ENCODE results near the gene TPRG1L. TPM values are rescaled to one million over a fixed set of nuclear protein-coding genes. Genes with fewer than 3 reads are reported as not detected.

TPRG1L gene
- total RNA-seq, 2 experiments from 2014 or later: 6.7 to 7.2 TPM

GRCh38 chr1:3625151-3625907 lies 514 bp downstream of the TPRG1L start:
- peak; percentile 46 for DNase-seq
- peak; percentile 10 for ATAC-seq
- POLR2A ChIA-PET: no interaction called here
- CTCF ChIA-PET: interaction anchor here (1.4 to 2.1 kb wide), 2 partner anchors 23 to 172 kb away, joined by 3 to 10 read pairs; no protein-coding TSS in a partner anchor
- H3K27me3 Mint-ChIP-seq: no peaks in the 10 kb centered on the region
- H3K36me3 Mint-ChIP-seq (ENCODE audit: low read depth): no peaks in the 10 kb centered on the region
- no peaks in the 10 kb centered on the region for H3K9me3 Mint-ChIP-seq (ENCODE audit: low read depth)
- peaks cover 27% of the 10 kb centered on the region for H3K4me1 Mint-ChIP-seq
- intact Hi-C loops (cut with DNase I, micrococcal nuclease): loop anchor here in 1 of 2 experiments (10.0 kb wide), 1 partner anchor 1101 kb away; the partner anchor contains the start of gene PANK4
- peak overlapping the region; percentile 89 for H3K4me3 Mint-ChIP-seq
- H3K27ac Mint-ChIP-seq: no peak overlapping the region

GRCh38 chr1:3626025-3626424 lies 1.2 kb downstream of the TPRG1L start:
- H3K4me1 Mint-ChIP-seq: peaks cover 23% of the 10 kb centered on the region
- H3K9me3 Mint-ChIP-seq (ENCODE audit: low read depth): no peaks in the 10 kb centered on the region
- ChIA-PET CTCF (interaction anchor here (0.6 to 2.1 kb wide), 5 partner anchors 22 to 180 kb away, joined by 3 to 10 read pairs (median 3); no protein-coding TSS in a partner anchor), POLR2A (no interaction called here)
- intact Hi-C loops (cut with DNase I, micrococcal nuclease): loop anchor here in 1 of 2 experiments (10.0 kb wide), 1 partner anchor 1101 kb away; the partner anchor contains the start of gene PANK4
- H3K27ac Mint-ChIP-seq: peak overlapping the region; percentile 4
- no peaks in the 10 kb centered on the region for H3K27me3 Mint-ChIP-seq
- no peaks in the 10 kb centered on the region for H3K36me3 Mint-ChIP-seq (ENCODE audit: low read depth)
- no peak for ATAC-seq
- DNase-seq: no peak
- H3K4me3 Mint-ChIP-seq: peak overlapping the region; percentile 89

DNA sequence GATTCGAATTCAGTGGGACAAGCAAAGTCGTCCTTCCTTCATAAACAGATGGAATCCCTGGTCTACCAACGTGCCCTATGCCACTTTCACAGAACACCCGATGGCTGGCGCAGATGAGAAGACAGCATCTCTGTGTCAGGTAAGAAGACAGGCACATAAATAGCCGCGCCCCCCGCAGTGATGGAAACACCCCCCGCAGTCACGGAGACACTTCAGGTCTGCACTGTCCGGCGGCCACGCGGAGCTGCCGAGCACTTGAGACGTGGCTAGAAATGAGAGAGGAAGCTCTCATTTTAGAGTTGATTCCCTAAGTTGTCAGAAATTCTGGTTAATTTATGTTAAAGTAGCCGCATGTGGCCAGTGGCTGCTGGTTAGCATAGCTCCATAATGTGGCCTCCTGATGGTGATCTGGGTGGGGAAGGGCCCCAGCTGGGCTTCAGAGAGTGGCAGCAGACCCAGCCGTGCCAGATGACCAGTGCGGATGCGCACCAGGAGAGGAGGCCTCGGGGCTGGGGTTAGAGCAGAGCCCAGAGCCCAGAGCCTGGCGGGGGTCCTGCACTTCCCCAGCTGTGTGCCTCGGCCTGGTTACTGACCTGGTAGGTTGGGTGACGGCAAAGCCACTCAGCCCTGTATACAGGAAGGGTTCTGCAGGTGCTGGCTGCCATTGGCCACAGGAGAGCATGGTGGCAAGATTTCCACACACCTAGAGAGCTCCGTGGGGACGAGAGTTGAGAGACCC lies 2.9 kb downstream of the TPRG1L start:
- no peaks in the 10 kb centered on the region for H3K9me3 Mint-ChIP-seq (ENCODE audit: low read depth)
- ChIA-PET CTCF (interaction anchor here (0.6 to 3.8 kb wide), 3 partner anchors 8 to 48 kb away, joined by 3 to 22 read pairs (median 3); no protein-coding TSS in a partner anchor), POLR2A (no interaction called here)

DNA sequence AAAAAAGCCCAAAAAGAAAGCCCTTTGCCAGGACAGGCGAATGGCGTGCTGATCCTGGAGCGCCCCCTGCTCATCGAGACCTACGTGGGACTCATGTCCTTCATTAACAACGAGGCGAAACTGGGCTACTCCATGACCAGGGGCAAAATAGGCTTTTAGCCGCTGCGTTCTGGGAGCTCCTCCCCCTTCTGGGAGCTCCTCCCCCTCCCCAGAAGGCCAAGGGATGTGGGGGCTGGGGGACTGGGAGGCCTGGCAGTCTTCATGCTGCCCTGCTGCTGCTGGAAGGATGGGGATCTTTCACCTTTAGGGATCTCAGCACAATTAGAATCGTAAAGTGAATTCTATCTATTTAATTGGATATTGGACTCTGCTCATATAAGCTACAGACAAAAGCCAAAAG lies 3.6 kb downstream of the TPRG1L start:
- no peak overlapping the region for H3K27ac Mint-ChIP-seq
- DNase-seq (no peak), ATAC-seq (no peak)
- no peaks in the 10 kb centered on the region for H3K27me3 Mint-ChIP-seq
- ChIA-PET POLR2A (no interaction called here), CTCF (interaction anchor here (0.6 to 3.8 kb wide), 4 partner anchors 9 to 141 kb away, joined by 3 to 22 read pairs (median 3); no protein-coding TSS in a partner anchor)
- H3K4me3 Mint-ChIP-seq: no peak overlapping the region
- intact Hi-C loops (cut with DNase I, micrococcal nuclease): loop anchor here in 1 of 2 experiments (10.0 kb wide), 1 partner anchor 1104 kb away; the partner anchor contains the start of gene PANK4
- no peaks in the 10 kb centered on the region for H3K9me3 Mint-ChIP-seq (ENCODE audit: low read depth)
- H3K36me3 Mint-ChIP-seq (ENCODE audit: low read depth): no peaks in the 10 kb centered on the region
- H3K4me1 Mint-ChIP-seq: peaks cover 13% of the 10 kb centered on the region

More for the DNA sequence above, 2.9 kb downstream of the TPRG1L start:
- Mint-ChIP-seq H3K27ac (no peak overlapping the region), H3K4me3 (no peak overlapping the region), H3K27me3 (no peaks in the 10 kb centered on the region), H3K36me3 (ENCODE audit: low read depth) (no peaks in the 10 kb centered on the region), H3K4me1 (peaks cover 21% of the 10 kb centered on the region)
- no peak for DNase-seq
- ATAC-seq: no peak
- intact Hi-C loops (cut with DNase I, micrococcal nuclease): loop anchor here in 1 of 2 experiments (10.0 kb wide), 1 partner anchor 1103 kb away; the partner anchor contains the start of gene PANK4

- Mint-ChIP-seq H3K9me3 (ENCODE audit: low read depth) (no peaks in the 10 kb centered on the region), H3K36me3 (ENCODE audit: low read depth) (peaks cover 3% of the 10 kb centered on the region), H3K27me3 (no peaks in the 10 kb centered on the region), H3K4me3 (no peak overlapping the region), H3K4me1 (peaks cover 5% of the 10 kb centered on the region), H3K27ac (no peak overlapping the region)
- POLR2A ChIA-PET: no interaction called here
- ATAC-seq (no peak), DNase-seq (no peak)
- intact Hi-C loops (cut with DNase I, micrococcal nuclease): loop anchor here in 1 of 2 experiments (10.0 kb wide), 1 partner anchor 1105 kb away; the partner anchor contains the start of gene PANK4
- CTCF ChIA-PET: interaction anchor here (1.2 to 3.8 kb wide), 2 partner anchors 10 to 142 kb away, joined by 3 to 22 read pairs; no protein-coding TSS in a partner anchor
Measured at GRCh38 chr1:3629561-3630160, 4.8 kb downstream of the TPRG1L start.

DNA sequence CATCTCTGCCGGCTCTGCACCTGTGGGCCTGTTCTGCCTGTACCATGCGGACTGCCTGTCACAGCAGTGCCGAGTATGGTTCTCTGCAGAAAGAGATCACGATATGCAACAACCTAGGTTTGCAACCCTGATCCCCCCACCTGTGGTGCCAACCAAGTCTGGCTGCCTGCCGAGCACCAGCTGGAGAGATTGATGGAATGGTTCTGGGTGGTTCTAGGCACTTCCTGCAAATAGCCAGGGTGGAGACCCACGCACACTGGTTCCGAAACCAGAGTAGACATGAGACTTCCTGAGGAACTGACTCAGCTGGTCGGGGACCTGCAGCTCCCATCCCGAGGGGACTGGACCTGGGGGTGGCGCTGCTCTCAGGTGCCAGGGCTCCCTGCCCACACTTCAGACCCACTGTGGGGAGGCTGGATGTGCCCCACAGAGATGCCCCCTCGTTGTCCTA lies 5.4 kb downstream of the TPRG1L start:
- DNase-seq (no peak), ATAC-seq (no peak)
- Mint-ChIP-seq H3K36me3 (ENCODE audit: low read depth) (peaks cover 3% of the 10 kb centered on the region), H3K4me3 (no peak overlapping the region), H3K27me3 (no peaks in the 10 kb centered on the region), H3K27ac (no peak overlapping the region), H3K4me1 (peaks cover 5% of the 10 kb centered on the region), H3K9me3 (ENCODE audit: low read depth) (no peaks in the 10 kb centered on the region)
- CTCF ChIA-PET: interaction anchor here (3.8 kb wide), 1 partner anchor 11 kb away, joined by 22 read pairs; no protein-coding TSS in a partner anchor
- intact Hi-C loops (cut with DNase I, micrococcal nuclease): no loop called here
- POLR2A ChIA-PET: no interaction called here

DNA sequence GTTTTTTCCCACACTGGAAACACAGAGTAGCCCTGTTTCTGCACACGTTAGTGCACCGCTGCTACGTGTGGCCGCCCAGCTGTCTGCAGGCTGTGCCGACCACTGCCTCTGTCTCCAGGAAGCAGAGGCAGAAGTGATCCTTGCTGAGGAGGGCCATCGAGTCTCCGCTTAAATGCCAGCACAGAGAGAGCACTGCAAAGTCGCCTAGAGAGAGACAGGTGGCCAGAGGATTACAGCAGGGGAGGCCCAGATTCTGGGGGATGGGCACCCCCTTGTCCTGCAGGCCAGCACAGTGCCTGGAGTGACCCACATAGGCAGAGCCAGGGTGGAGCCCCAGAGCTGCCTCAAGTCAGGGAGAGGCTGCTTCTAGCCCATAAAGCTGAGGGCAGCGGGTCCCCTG lies 6.1 kb downstream of the TPRG1L start:
- no peak overlapping the region for H3K27ac Mint-ChIP-seq
- no peak for ATAC-seq
- H3K4me3 Mint-ChIP-seq: no peak overlapping the region
- POLR2A ChIA-PET: no interaction called here
- peaks cover under 1% of the 10 kb centered on the region for H3K4me1 Mint-ChIP-seq
- CTCF ChIA-PET: interaction anchor here (3.8 kb wide), 1 partner anchor 12 kb away, joined by 22 read pairs; no protein-coding TSS in a partner anchor
- H3K27me3 Mint-ChIP-seq: no peaks in the 10 kb centered on the region
- no peaks in the 10 kb centered on the region for H3K9me3 Mint-ChIP-seq (ENCODE audit: low read depth)
- intact Hi-C loops (cut with DNase I, micrococcal nuclease): no loop called here
- peaks cover 3% of the 10 kb centered on the region for H3K36me3 Mint-ChIP-seq (ENCODE audit: low read depth)
- no peak for DNase-seq

- intact Hi-C loops (cut with DNase I, micrococcal nuclease): no loop called here
- ChIA-PET POLR2A (no interaction called here), CTCF (interaction anchor here (0.8 to 3.8 kb wide), 2 partner anchors 12 to 13 kb away, joined by 3 to 22 read pairs; no protein-coding TSS in a partner anchor)
- Mint-ChIP-seq H3K9me3 (ENCODE audit: low read depth) (no peaks in the 10 kb centered on the region), H3K27me3 (no peaks in the 10 kb centered on the region), H3K4me1 (no peaks in the 10 kb centered on the region), H3K36me3 (ENCODE audit: low read depth) (peaks cover 5% of the 10 kb centered on the region), H3K27ac (no peak overlapping the region), H3K4me3 (no peak overlapping the region)
- DNase-seq (no peak), ATAC-seq (no peak)
Measured at GRCh38 chr1:3631320-3632260, 6.8 kb downstream of the TPRG1L start.

DNA sequence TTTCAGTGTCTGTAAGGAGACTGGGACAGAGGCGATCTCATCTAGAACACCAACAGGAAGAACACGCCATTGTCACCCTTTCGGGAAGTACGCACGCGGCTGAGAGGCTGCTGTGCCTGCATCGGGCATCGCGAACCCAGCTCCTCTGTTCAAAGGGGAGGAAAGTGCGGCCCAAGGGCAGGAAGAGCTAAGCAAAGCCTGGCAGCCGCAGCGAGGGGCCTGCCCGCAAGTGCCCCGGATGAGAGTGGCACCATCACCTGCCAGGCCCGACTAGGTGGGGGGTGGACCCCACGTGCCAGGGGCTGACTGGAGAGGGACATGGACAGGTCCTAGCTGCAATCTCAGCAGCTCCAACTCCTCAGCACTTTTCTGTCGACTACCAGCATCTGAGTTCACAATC lies 7.5 kb downstream of the TPRG1L start:
- no peaks in the 10 kb centered on the region for H3K9me3 Mint-ChIP-seq (ENCODE audit: low read depth)
- no peaks in the 10 kb centered on the region for H3K27me3 Mint-ChIP-seq
- H3K36me3 Mint-ChIP-seq (ENCODE audit: low read depth): peaks cover 8% of the 10 kb centered on the region
- ATAC-seq (no peak), DNase-seq (no peak)
- POLR2A ChIA-PET: no interaction called here
- H3K4me3 Mint-ChIP-seq: no peak overlapping the region
- CTCF ChIA-PET: interaction anchor here (0.8 kb wide), 1 partner anchor 13 kb away, joined by 3 read pairs; no protein-coding TSS in a partner anchor
- no peak overlapping the region for H3K27ac Mint-ChIP-seq
- no peaks in the 10 kb centered on the region for H3K4me1 Mint-ChIP-seq
- intact Hi-C loops (cut with DNase I, micrococcal nuclease): no loop called here

GRCh38 chr1:3632716-3633343 lies 8.0 kb downstream of the TPRG1L start:
- DNase-seq (no peak), ATAC-seq (no peak)
- peaks cover 8% of the 10 kb centered on the region for H3K36me3 Mint-ChIP-seq (ENCODE audit: low read depth)
- POLR2A ChIA-PET: no interaction called here
- H3K27me3 Mint-ChIP-seq: no peaks in the 10 kb centered on the region
- no peaks in the 10 kb centered on the region for H3K4me1 Mint-ChIP-seq
- CTCF ChIA-PET: no interaction called here
- no peak overlapping the region for H3K27ac Mint-ChIP-seq
- intact Hi-C loops (cut with DNase I, micrococcal nuclease): no loop called here
- no peak overlapping the region for H3K4me3 Mint-ChIP-seq
- no peaks in the 10 kb centered on the region for H3K9me3 Mint-ChIP-seq (ENCODE audit: low read depth)

Measured in activated CD4-positive, alpha-beta T cell treated with anti-CD3 and anti-CD28 coated beads for 36 hours (primary cell).